Esophagus (tissue), 2 donors: ENCODE measurements around the gene KDM5C. TPM values are rescaled to one million over a fixed set of nuclear protein-coding genes. Genes with fewer than 3 reads are reported as not detected.

Experiments
- H3K27ac ChIP-seq, 2 donors: one replicate each; pipeline ENCODE4 v1.5.1; 2013; ENCODE audit warnings: low read depth in 2 of 2, mild to moderate bottlenecking in 2 of 2, inconsistent platforms in 1 of 2, low read length in 1 of 2, moderate library complexity in 1 of 2
- H3K27me3 ChIP-seq, 2 donors: one replicate each; pipeline ENCODE4 v1.6.1; 2013; ENCODE audit warnings: low read length in 2 of 2, control low read depth in 1 of 2, mild to moderate bottlenecking in 1 of 2; ENCODE audit not compliant: insufficient read depth in 2 of 2, control insufficient read depth in 1 of 2
- H3K36me3 ChIP-seq, 2 donors: one replicate each; pipeline ENCODE4 v1.6.1; 2013; ENCODE audit warnings: low read length in 1 of 2; ENCODE audit not compliant: control insufficient read depth in 2 of 2, insufficient read depth in 2 of 2
- H3K4me1 ChIP-seq, 2 donors: one replicate each; pipeline ENCODE4 v1.6.1; 2013; ENCODE audit warnings: low read length in 1 of 2; ENCODE audit not compliant: control insufficient read depth in 2 of 2, insufficient read depth in 2 of 2
- H3K4me3 ChIP-seq, 2 donors: one replicate each; pipeline ENCODE4 v1.5.1; 2013; ENCODE audit warnings: low read length in 2 of 2, mild to moderate bottlenecking in 2 of 2, low read depth in 1 of 2, moderate library complexity in 1 of 2
- H3K9me3 ChIP-seq, 2 donors: one replicate each; pipeline ENCODE4 v1.6.1; 2013; ENCODE audit warnings: mild to moderate bottlenecking in 2 of 2, low read depth in 1 of 2, low read length in 1 of 2, moderate library complexity in 1 of 2; ENCODE audit not compliant: control insufficient read depth in 2 of 2, insufficient read depth in 1 of 2
- WGBS, 2 donors: extraction: QIAGEN DNeasy Blood & Tissue Kit; methylation state at CpG; one replicate each; pipeline ENCODE4 v1.1.7; 2013; 5-methylcytosine and 5-hydroxymethylcytosine counted together
- polyA plus RNA-seq, 2 donors: library from polyadenylated mRNA; stranded (reverse); fragments of 200-250 nt; gene quantifications; one replicate each; pipeline ENCODE4 v1.2.3, GENCODE V29; 2013
- donor health status: healthy with polysubstance abuse.
- donor health status: Bipolar disorder and iron deficiency.

KDM5C gene
- 10 to 100 TPM; 37.1 to 42.6 TPM for polyA plus RNA-seq

- Histone ChIP-seq H3K9me3 (no peaks in the 10 kb centered on the region), H3K27ac (peak within 1 kb of the TSS; percentile 59 to 71), H3K4me3 (peak within 1 kb of the TSS; percentile 86 to 88), H3K4me1 (peaks cover 14 to 22% of the 10 kb centered on the region in 2 donors), H3K36me3 (peaks cover 6% of the 10 kb centered on the region in 2 donors), H3K27me3 (no peaks in the 10 kb centered on the region)
- 0% methylated on average over 64 to 67 of the region's 67 CpGs for WGBS, 2 donors
Measured at GRCh38 chrX:53224860-53225797, at the start of gene KDM5C. KDM5C (minus strand) TSS chrX:53225207; CDS start chrX:53224889, 318 bp downstream.

GRCh38 chrX:53272808-53273337, 47.9 kb upstream of the KDM5C start:
- Histone ChIP-seq H3K27me3 (no peaks in the 10 kb centered on the region), H3K9me3 (no peaks in the 10 kb centered on the region), H3K4me1 (peaks cover 2% of the 10 kb centered on the region in 2 donors), H3K4me3 (no peak overlapping the region), H3K36me3 (no peaks in the 10 kb centered on the region), H3K27ac (no peak overlapping the region)
- 76 to 80% methylated on average over 8 of the region's 8 CpGs for WGBS, 2 donors

- H3K9me3 ChIP-seq = no peaks in the 10 kb centered on the region
- no peak overlapping the region for H3K27ac ChIP-seq
- H3K4me3 ChIP-seq = no peak overlapping the region
- 84 to 92% methylated on average over 14 of the region's 14 CpGs for WGBS, 2 donors
- H3K27me3 ChIP-seq = no peaks in the 10 kb centered on the region
- no peaks in the 10 kb centered on the region for H3K36me3 ChIP-seq
- H3K4me1 ChIP-seq = peaks cover 2% of the 10 kb centered on the region in 2 donors
Measured at GRCh38 chrX:53269536-53270107, 44.6 kb upstream of the KDM5C start.

- Histone ChIP-seq H3K9me3 (no peaks in the 10 kb centered on the region), H3K4me1 (peaks cover 2% of the 10 kb centered on the region in 2 donors), H3K27ac (peak overlapping the region in 1 of 2 donors; percentile 22), H3K4me3 (no peak overlapping the region), H3K27me3 (no peaks in the 10 kb centered on the region), H3K36me3 (no peaks in the 10 kb centered on the region)
- 51 to 64% methylated on average over 7 of the region's 7 CpGs for WGBS, 2 donors
Measured at GRCh38 chrX:53268173-53268572, 43.2 kb upstream of the KDM5C start.

- Histone ChIP-seq H3K27ac (no peak overlapping the region), H3K4me3 (no peak overlapping the region), H3K9me3 (no peaks in the 10 kb centered on the region), H3K27me3 (no peaks in the 10 kb centered on the region), H3K4me1 (peaks cover 0 to 2% of the 10 kb centered on the region in 2 donors), H3K36me3 (no peaks in the 10 kb centered on the region)
- 77 to 78% methylated on average over 10 to 11 of the region's 11 CpGs for whole genome bisulfite sequencing, 2 donors
Measured at GRCh38 chrX:53266914-53267313, 41.9 kb upstream of the KDM5C start.

GRCh38 chrX:53265771-53266574, 41.0 kb upstream of the KDM5C start:
- 54 to 59% methylated on average over 8 of the region's 8 CpGs for WGBS, 2 donors
- H3K27me3 ChIP-seq = no peaks in the 10 kb centered on the region
- H3K4me1 ChIP-seq = peaks cover 0 to 2% of the 10 kb centered on the region in 2 donors
- H3K9me3 ChIP-seq = no peaks in the 10 kb centered on the region
- no peak overlapping the region for H3K4me3 ChIP-seq
- no peaks in the 10 kb centered on the region for H3K36me3 ChIP-seq
- no peak overlapping the region for H3K27ac ChIP-seq

GRCh38 chrX:53263597-53264094, 38.6 kb upstream of the KDM5C start:
- H3K9me3 ChIP-seq = no peaks in the 10 kb centered on the region
- no peaks in the 10 kb centered on the region for H3K27me3 ChIP-seq
- H3K36me3 ChIP-seq = no peaks in the 10 kb centered on the region
- WGBS, 2 donors = 58 to 64% methylated on average over 11 of the region's 11 CpGs
- H3K4me3 ChIP-seq = no peak overlapping the region
- no peak overlapping the region for H3K27ac ChIP-seq
- peaks cover 0 to 2% of the 10 kb centered on the region in 2 donors for H3K4me1 ChIP-seq

GRCh38 chrX:53262918-53263394, 37.9 kb upstream of the KDM5C start:
- Histone ChIP-seq H3K36me3 (no peaks in the 10 kb centered on the region), H3K27ac (no peak overlapping the region)
- 44 to 45% methylated on average over 8 of the region's 8 CpGs for WGBS, 2 donors

More at GRCh38 chrX:53262918-53263394, 37.9 kb upstream of the KDM5C start:
- Histone ChIP-seq H3K4me3 (no peak overlapping the region), H3K27me3 (no peaks in the 10 kb centered on the region), H3K9me3 (no peaks in the 10 kb centered on the region), H3K4me1 (peaks cover 0 to under 1% of the 10 kb centered on the region in 2 donors)
